Adrenal gland (tissue), 12 donors: Measurements from ENCODE around the gene SDC4. TPM values are rescaled to one million over a fixed set of nuclear protein-coding genes. Genes with fewer than 3 reads are reported as not detected.

Source experiments
- DNase-seq, 7 donors: peaks; one replicate each; pipeline ENCODE4 v3.0.0-alpha.2; 2019 to 2020
- H3K27ac ChIP-seq, 5 donors: fragments of 200-600 bp; sonication (generic) in 4 of 5; 1 replicate in 3 of 5; 2 replicates in 2 of 5; pipeline versions ENCODE4 v1.5.1 to v1.8.0; 2016 to 2020; ENCODE audit warnings: mild to moderate bottlenecking in 1 of 5
- H3K27me3 ChIP-seq: fragments of 200-600 bp; 2 replicates; pipeline ENCODE4 v1.8.0; 2021
- H3K36me3 ChIP-seq, 2 donors: fragments of 200-600 bp; replicated peaks in 1 of 2; 1 replicate in 1 of 2; 2 replicates in 1 of 2; pipeline versions ENCODE4 v1.5.1 to v1.8.0; 2018 to 2022
- H3K4me1 ChIP-seq, 2 donors: fragments of 200-600 bp; replicated peaks in 1 of 2; 1 replicate in 1 of 2; 2 replicates in 1 of 2; pipeline versions ENCODE4 v1.5.1 to v1.8.0; 2018 to 2021
- H3K4me3 ChIP-seq, 4 donors: fragments of 200-600 bp; sonication (generic) in 3 of 4; one replicate each; pipeline ENCODE4 v1.5.1; 2016 to 2018
- H3K9me3 ChIP-seq, 3 donors: fragments of 200-600 bp; sonication (generic) in 1 of 3; replicated peaks in 1 of 3; 1 replicate in 2 of 3; 2 replicates in 1 of 3; pipeline versions ENCODE4 v1.5.1 to v1.8.0; 2016 to 2021
- CTCF ChIP-seq, 6 experiments: fragments of 450-650 bp in 4 of 6; fragments of 200-600 bp in 2 of 6; sonication (generic) in 1 of 6; IDR thresholded peaks; 1 replicate in 5 of 6; 2 replicates in 1 of 6; pipeline versions ENCODE4 v1.5.1 to v1.8.0; 2016 to 2021; ENCODE audit warnings: antibody characterized with exemption in 6 of 6, mild to moderate bottlenecking in 2 of 6, moderate library complexity in 1 of 6
- POLR2A ChIP-seq, 2 donors: fragments of 450-650 bp; IDR thresholded peaks; one replicate each; pipeline ENCODE4 v1.6.1; 2017; ENCODE audit warnings: antibody characterized with exemption in 2 of 2, mild to moderate bottlenecking in 2 of 2, moderate library complexity in 1 of 2
- WGBS, 4 donors: extraction: QIAGEN DNeasy Blood & Tissue Kit in 2 of 4; methylation state at CpG; one replicate each; pipeline versions ENCODE4 v1.1.5 to v1.1.7; 2013 to 2017; 5-methylcytosine and 5-hydroxymethylcytosine counted together
- intact Hi-C, 2 donors: fragments of 100-400 bp; cut with DNase I; formaldehyde crosslinking; loops; one replicate each; pipeline versions ENCODE4 v1.14.1 to v1.15.0; 2022 to 2023
- polyA plus RNA-seq, 3 donors: library from polyadenylated mRNA; stranded (reverse); fragments of 200-250 nt in 2 of 3; fragments of 350-450 nt in 1 of 3; fragmentation: Illumina TruSeq in 1 of 3; extraction: RNeasy Lipid Tissue Mini Kit (QIAGEN cat#74804) in 1 of 3; gene quantifications; one replicate each; pipeline ENCODE4 v1.2.3, GENCODE V29; 2013 to 2014
- total RNA-seq, 9 donors: library from RNA; depleted of rRNA in 4 of 9; stranded (reverse); fragments of >200 nt in 4 of 9; fragments of 120-200 nt in 1 of 9; fragmentation: NEBNext Ultra II Directional in 1 of 9; extraction: Animal tissue kit (Norgen Biotek cat#: 25700) in 1 of 9; gene quantifications; one replicate each; pipeline versions ENCODE4 v1.1.0 to v1.2.4, GENCODE V29; 2013 to 2023
- donor health status: healthy with polysubstance abuse.
- donor health status: Bipolar disorder and iron deficiency.
- donor health status: DM: yes; HTN: yes; CAD: no.
- donor health status: DM: no; HTN: no; CAD: no.
- donor health status: DM: no; HTN: no; CAD: no.
- donor health status: DM: yes; HTN: yes; CAD: no.

The SDC4 gene
- total and polyA plus RNA-seq, 12 donors: 48.7 to 128 (median 72.4) TPM

- no peak overlapping the region for H3K27ac ChIP-seq
- DNase-seq: no peak
- H3K9me3 ChIP-seq: no peaks in the 10 kb centered on the region
- no peaks in the 10 kb centered on the region for H3K4me1 ChIP-seq
- H3K27me3 ChIP-seq: peaks cover 19% of the 10 kb centered on the region
- intact Hi-C loops: no loop called here
- H3K4me3 ChIP-seq: no peak overlapping the region
- WGBS, 4 donors: 68 to 83% (median 75%) methylated on average over 33 to 43 of the region's 43 CpGs
- TF ChIP-seq CTCF (IDR thresholded peaks at IDR 0.05): no peak
- no peaks in the 10 kb centered on the region for H3K36me3 ChIP-seq
These were observed 43.7 kb downstream of the SDC4 start for GRCh38 chr20:45304464-45304999.

- H3K27me3 ChIP-seq: peaks cover 19% of the 10 kb centered on the region
- no peaks in the 10 kb centered on the region for H3K4me1 ChIP-seq
- intact Hi-C loops: no loop called here
- no peak overlapping the region for H3K4me3 ChIP-seq
- no peaks in the 10 kb centered on the region for H3K9me3 ChIP-seq
- no peak overlapping the region for H3K27ac ChIP-seq
- TF ChIP-seq CTCF (IDR thresholded peaks at IDR 0.05) (no peak), POLR2A (IDR thresholded peaks at IDR 0.05) (no peak)
- no peaks in the 10 kb centered on the region for H3K36me3 ChIP-seq
- WGBS, 4 donors: 44 to 68% (median 58%) methylated on average over 23 to 47 of the region's 47 CpGs
- DNase-seq: no peak
These were observed 44.4 kb downstream of the SDC4 start for GRCh38 chr20:45303586-45304463.

GRCh38 chr20:45301824-45302271 is 46.4 kb downstream of the SDC4 start:
- no peaks in the 10 kb centered on the region for H3K9me3 ChIP-seq
- DNase-seq: no peak
- no peak overlapping the region for H3K4me3 ChIP-seq
- no peak for TF ChIP-seq POLR2A (IDR thresholded peaks at IDR 0.05)
- TF ChIP-seq CTCF (IDR thresholded peaks at IDR 0.05): no peak
- no peak overlapping the region for H3K27ac ChIP-seq
- peaks cover 16% of the 10 kb centered on the region for H3K27me3 ChIP-seq
- 61 to 75% (median 72%) methylated on average over 5 of the region's 5 CpGs for WGBS, 4 donors
- no peaks in the 10 kb centered on the region for H3K36me3 ChIP-seq
- intact Hi-C loops: no loop called here
- no peaks in the 10 kb centered on the region for H3K4me1 ChIP-seq

- H3K36me3 ChIP-seq: no peaks in the 10 kb centered on the region
- no peak for DNase-seq
- H3K27ac ChIP-seq: no peak overlapping the region
- no peak overlapping the region for H3K4me3 ChIP-seq
- peaks cover 8% of the 10 kb centered on the region for H3K27me3 ChIP-seq
- no peaks in the 10 kb centered on the region for H3K9me3 ChIP-seq
- TF ChIP-seq POLR2A (IDR thresholded peaks at IDR 0.05) (no peak), CTCF (IDR thresholded peaks at IDR 0.05) (no peak)
- no peaks in the 10 kb centered on the region for H3K4me1 ChIP-seq
- WGBS, 4 donors: 40 to 83% (median 48%) methylated on average over 1 to 4 of the region's 4 CpGs
- intact Hi-C loops: no loop called here
These were observed 47.3 kb downstream of the SDC4 start for GRCh38 chr20:45300961-45301360.
